ENCODE measurements around the gene TAS2R1. TPM values are rescaled to one million over a fixed set of nuclear protein-coding genes. Genes with fewer than 3 reads are reported as not detected.
"Not testable (repeated sequence)": the region's sequence is repeated elsewhere in the genome, so short reads cannot be mapped to it uniquely, and the experiment has no call there.

Gene TAS2R1
- total RNA-seq, 4 donors from 2014 or later, result not detected

- in situ Hi-C loops (cut with MboI; ENCODE audit: low pct_ligation_motif_present in 1 of 4, low pct_unique_long_range_greater_than_20kb in 1 of 4, low sequenced_read_pairs in 3 of 4), result no loop called here
These were observed 25.7 kb downstream of the TAS2R1 start for GRCh38 chr5:9604416-9604815.

DNA sequence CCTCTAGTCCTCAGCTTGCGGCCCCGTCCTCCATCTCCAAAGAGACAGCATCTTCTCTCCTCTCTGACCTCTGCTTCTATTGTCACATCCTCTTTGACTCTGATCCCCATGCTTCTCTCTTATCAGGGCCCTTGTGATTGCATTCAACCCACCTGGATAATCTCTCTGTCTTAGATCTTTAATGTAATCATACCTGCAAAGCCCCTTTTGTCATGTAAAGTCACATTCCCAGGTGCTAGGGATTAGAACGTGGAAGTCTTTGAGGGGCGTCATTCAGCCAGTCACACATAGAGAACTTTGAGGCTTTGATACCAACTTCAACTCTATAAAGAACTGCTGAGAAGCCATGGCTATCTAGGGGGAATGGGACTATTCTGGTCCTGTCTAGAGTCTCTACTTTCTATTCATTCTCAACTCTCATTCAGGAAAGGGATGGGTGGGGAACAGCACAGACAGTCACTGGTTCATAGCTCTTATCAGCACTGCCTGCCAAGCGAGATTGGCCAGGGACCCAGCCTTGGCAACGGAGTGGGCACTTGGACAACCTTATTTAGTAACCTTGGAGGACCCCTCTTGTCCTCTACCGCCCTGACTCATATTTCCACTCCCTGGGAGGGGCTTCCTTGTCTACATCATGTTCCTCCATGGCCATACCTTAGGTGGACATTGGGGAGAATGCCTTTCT lies 29.0 kb downstream of the TAS2R1 start:
- no peak for DNase-seq
- Histone ChIP-seq H3K36me3 (no peaks in the 10 kb centered on the region), H3K4me3 (no peak overlapping the region), H3K27ac (no peak overlapping the region), H3K9me3 (no peaks in the 10 kb centered on the region), H3K4me1 (peaks cover 5 to 16% (median 10%) of the 10 kb centered on the region in 4 donors), H3K27me3 (no peaks in the 10 kb centered on the region)
- intact Hi-C loops (cut with DNase I; ENCODE audit: low total_unique reads), result no loop called here
- in situ Hi-C loops (cut with MboI; ENCODE audit: low pct_ligation_motif_present in 1 of 4, low pct_unique_long_range_greater_than_20kb in 1 of 4, low sequenced_read_pairs in 3 of 4), result no loop called here
- WGBS, 2 donors (ENCODE audit: low coverage in 1 of 2), result 73 to 77% methylated on average over 6 to 7 of the region's 7 CpGs
- no peak for TF ChIP-seq CTCF (IDR thresholded peaks at IDR 0.05)
- no peak for TF ChIP-seq POLR2AphosphoS5 (IDR thresholded peaks at IDR 0.05)
- TF ChIP-seq POLR2A (IDR thresholded peaks at IDR 0.05), result no peak
- TF ChIP-seq EP300 (IDR thresholded peaks at IDR 0.05; ENCODE audit: low read depth), result no peak

More at GRCh38 chr5:9604416-9604815, 25.7 kb downstream of the TAS2R1 start:
- Histone ChIP-seq H3K27me3 (no peaks in the 10 kb centered on the region), H3K36me3 (no peaks in the 10 kb centered on the region), H3K9me3 (no peaks in the 10 kb centered on the region), H3K27ac (no peak overlapping the region), H3K4me3 (no peak overlapping the region), H3K4me1 (no peaks in the 10 kb centered on the region)
- WGBS, 2 donors (ENCODE audit: low coverage in 1 of 2), result 72 to 89% methylated on average over 3 to 5 of the region's 5 CpGs
- intact Hi-C loops (cut with DNase I; ENCODE audit: low total_unique reads), result no loop called here
- TF ChIP-seq POLR2A (IDR thresholded peaks at IDR 0.05) (no peak), EP300 (IDR thresholded peaks at IDR 0.05; ENCODE audit: low read depth) (no peak), POLR2AphosphoS5 (IDR thresholded peaks at IDR 0.05) (no peak), CTCF (IDR thresholded peaks at IDR 0.05) (no peak)
- DNase-seq, result no peak

DNA sequence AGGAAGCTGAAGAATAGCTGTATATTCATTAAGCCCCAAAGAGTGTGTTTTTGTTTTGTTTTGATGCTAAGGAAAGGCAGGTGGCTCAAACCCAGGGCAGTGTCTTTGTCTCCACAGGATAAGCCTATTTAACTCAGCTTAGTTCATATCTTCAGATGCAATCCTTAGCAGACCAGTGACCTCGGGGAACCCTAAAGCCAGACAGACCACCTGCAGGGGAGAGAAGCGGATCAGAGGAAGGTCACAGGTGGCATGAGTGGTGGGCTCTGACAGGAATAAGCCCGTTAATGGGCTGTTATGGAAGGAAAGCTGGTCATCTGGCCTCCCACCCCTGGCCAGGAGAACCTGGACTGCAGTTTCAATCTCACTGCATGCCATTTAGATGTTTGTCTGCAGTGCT lies 30.8 kb downstream of the TAS2R1 start:
- no peak for TF ChIP-seq CTCF (IDR thresholded peaks at IDR 0.05)
- TF ChIP-seq POLR2A (IDR thresholded peaks at IDR 0.05), result no peak
- TF ChIP-seq POLR2AphosphoS5 (IDR thresholded peaks at IDR 0.05), result no peak
- no peak for TF ChIP-seq EP300 (IDR thresholded peaks at IDR 0.05; ENCODE audit: low read depth)
- Histone ChIP-seq H3K4me1 (peaks cover 5 to 16% (median 10%) of the 10 kb centered on the region in 4 donors), H3K27ac (no peak overlapping the region), H3K9me3 (no peaks in the 10 kb centered on the region), H3K36me3 (no peaks in the 10 kb centered on the region), H3K4me3 (no peak overlapping the region), H3K27me3 (no peaks in the 10 kb centered on the region)
- intact Hi-C loops (cut with DNase I; ENCODE audit: low total_unique reads), result no loop called here
- DNase-seq, result no peak
- in situ Hi-C loops (cut with MboI; ENCODE audit: low pct_ligation_motif_present in 1 of 4, low pct_unique_long_range_greater_than_20kb in 1 of 4, low sequenced_read_pairs in 3 of 4), result no loop called here
- 40 to 70% methylated on average over 3 of the region's 3 CpGs for WGBS, 2 donors (ENCODE audit: low coverage in 1 of 2)

DNA sequence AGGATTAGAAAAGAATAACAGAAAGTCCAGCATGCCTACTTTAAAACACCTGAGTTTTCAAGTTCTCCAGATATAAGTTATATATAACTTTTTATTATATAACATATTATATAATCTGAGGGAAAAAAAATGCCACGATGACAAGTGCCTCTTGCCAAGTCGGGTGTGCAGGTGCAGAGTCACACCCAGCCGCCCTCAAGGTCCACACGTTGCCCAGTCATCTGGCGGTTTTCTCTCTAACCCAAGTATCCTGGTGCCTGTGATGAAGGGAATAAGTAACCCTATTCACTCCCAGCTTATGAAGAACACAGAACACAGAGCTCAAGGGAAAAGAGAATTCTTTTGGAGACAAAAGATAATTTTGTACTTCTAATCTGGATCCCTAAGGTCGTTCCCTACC lies 31.8 kb downstream of the TAS2R1 start:
- intact Hi-C loops (cut with DNase I; ENCODE audit: low total_unique reads); in situ Hi-C loops (cut with MboI; ENCODE audit: low pct_ligation_motif_present in 1 of 4, low pct_unique_long_range_greater_than_20kb in 1 of 4, low sequenced_read_pairs in 3 of 4); H3K36me3 ChIP-seq; H3K27me3 ChIP-seq; H3K4me3 ChIP-seq; H3K9me3 ChIP-seq: not testable (repeated sequence)
- peak; percentile 16 for DNase-seq
- Histone ChIP-seq H3K4me1 (peaks cover 5 to 16% (median 10%) of the 10 kb centered on the region in 4 donors), H3K27ac (peak overlapping the region in 1 of 4 donors; percentile 37)
- 53% methylated on average over 6 of the region's 6 CpGs for WGBS, 2 donors (ENCODE audit: low coverage in 1 of 2)

- H3K36me3 ChIP-seq; intact Hi-C loops (cut with DNase I; ENCODE audit: low total_unique reads); in situ Hi-C loops (cut with MboI; ENCODE audit: low pct_ligation_motif_present in 1 of 4, low pct_unique_long_range_greater_than_20kb in 1 of 4, low sequenced_read_pairs in 3 of 4); H3K4me3 ChIP-seq; H3K9me3 ChIP-seq; DNase-seq; H3K27me3 ChIP-seq: not testable (repeated sequence)
- Histone ChIP-seq H3K4me1 (peaks cover 5 to 16% (median 10%) of the 10 kb centered on the region in 4 donors), H3K27ac (peak overlapping the region in 1 of 4 donors; percentile 37)
- WGBS, 2 donors (ENCODE audit: low coverage in 1 of 2), result 57 to 73% methylated on average over 2 to 7 of the region's 7 CpGs
These were observed 32.8 kb downstream of the TAS2R1 start for GRCh38 chr5:9597322-9597721.
